Thymus (tissue), 14 donors: ENCODE data around the gene PAQR4. TPM values are rescaled to one million over a fixed set of nuclear protein-coding genes. Genes with fewer than 3 reads are reported as not detected.

Experiments used
- DNase-seq, 9 donors: peaks; one replicate each; pipeline ENCODE4 v3.0.0-alpha.2; 2013; ENCODE audit warnings: low spot score in 9 of 9, low read depth in 6 of 9, missing footprints in 1 of 9
- H3K27ac ChIP-seq, 2 donors: one replicate each; pipeline ENCODE4 v1.5.1; 2013; ENCODE audit warnings: control low read depth in 1 of 2, low read depth in 1 of 2, low read length in 1 of 2, mild to moderate bottlenecking in 1 of 2, moderate library complexity in 1 of 2
- H3K27me3 ChIP-seq, 2 donors: one replicate each; pipeline ENCODE4 v1.5.1; 2013; ENCODE audit warnings: low read length in 1 of 2; ENCODE audit not compliant: control insufficient read depth in 2 of 2, insufficient read depth in 1 of 2
- H3K36me3 ChIP-seq, 2 donors: one replicate each; pipeline ENCODE4 v1.5.1; 2013; ENCODE audit warnings: low read length in 1 of 2, mild to moderate bottlenecking in 1 of 2, moderate library complexity in 1 of 2; ENCODE audit not compliant: control insufficient read depth in 2 of 2, insufficient read depth in 2 of 2
- H3K4me1 ChIP-seq, 2 donors: one replicate each; pipeline ENCODE4 v1.5.1; 2013; ENCODE audit warnings: low read length in 2 of 2; ENCODE audit not compliant: control insufficient read depth in 2 of 2, insufficient read depth in 2 of 2
- H3K4me3 ChIP-seq, 2 donors: one replicate each; pipeline ENCODE4 v1.5.1; 2013; ENCODE audit warnings: low read length in 2 of 2, control low read depth in 1 of 2, mild to moderate bottlenecking in 1 of 2
- H3K9me3 ChIP-seq, 2 donors: one replicate each; pipeline ENCODE4 v1.5.1; 2013; ENCODE audit warnings: low read length in 1 of 2, mild to moderate bottlenecking in 1 of 2; ENCODE audit not compliant: control insufficient read depth in 2 of 2, insufficient read depth in 1 of 2
- WGBS: extraction: QIAGEN DNeasy Blood & Tissue Kit; methylation state at CpG from one replicate; pipeline ENCODE4 v1.1.7; 2013; 5-methylcytosine and 5-hydroxymethylcytosine counted together
- long read RNA-seq, 10 donors: transcript quantifications; one replicate each; lab custom pipeline, GENCODE V29; 2026
- polyA plus RNA-seq: library from polyadenylated mRNA; stranded (reverse); fragments of 200-250 nt; gene quantifications from one replicate; pipeline ENCODE4 v1.2.3, GENCODE V29; 2013
- total RNA-seq: library from RNA; stranded (reverse); fragments of 120-200 nt; gene quantifications from one replicate; pipeline ENCODE4 v1.2.4, GENCODE V29; 2013
- donor health status: healthy.

Gene PAQR4
- total RNA-seq: 11.2 TPM
- polyA plus RNA-seq: 9.5 TPM
- long read RNA-seq, donor 1: 0 reads
- long read RNA-seq, donor 2: 0 reads
- long read RNA-seq, donor 3, transcript PAQR4-202 (3 exons, 2,793 nt): major isoform, 7 of 11 reads
- long read RNA-seq, donor 3, partial matches to known transcripts: 0 of 11 reads
- long read RNA-seq, donor 3, other reads (novel, unspliced or antisense): 0 of 11 reads
- long read RNA-seq, donor 4, partial matches to known transcripts: 0 of 2 reads
- long read RNA-seq, donor 4, other reads (novel, unspliced or antisense): 0 of 2 reads
- long read RNA-seq, donor 5, transcript PAQR4-202 (3 exons, 2,793 nt): major isoform, 6 of 31 reads
- long read RNA-seq, donor 5, partial matches to known transcripts: 24 of 31 reads
- long read RNA-seq, donor 5, other reads (novel, unspliced or antisense): 0 of 31 reads
- long read RNA-seq, donor 6, transcript PAQR4-202 (3 exons, 2,793 nt): major isoform, 12 of 17 reads
- long read RNA-seq, donor 6, partial matches to known transcripts: 0 of 17 reads
- long read RNA-seq, donor 6, other reads (novel, unspliced or antisense): 0 of 17 reads
- long read RNA-seq, donor 7, partial matches to known transcripts: 6 of 7 reads
- long read RNA-seq, donor 7, other reads (novel, unspliced or antisense): 0 of 7 reads
- long read RNA-seq, donor 8, partial matches to known transcripts: 0 of 3 reads
- long read RNA-seq, donor 8, other reads (novel, unspliced or antisense): 0 of 3 reads
- long read RNA-seq, donor 9, partial matches to known transcripts: 0 of 3 reads
- long read RNA-seq, donor 9, other reads (novel, unspliced or antisense): 0 of 3 reads
- long read RNA-seq, donor 10, partial matches to known transcripts: 10 of 20 reads
- long read RNA-seq, donor 10, other reads (novel, unspliced or antisense): 8 of 20 reads

GRCh38 chr16:2968738-2969544, at the start of gene PAQR4:
Gene PAQR4 (plus strand): TSS chr16:2969348. CDS start chr16:2969675, 327 bp downstream.
- Histone ChIP-seq H3K4me1 (peaks cover 29 to 47% of the 10 kb centered on the region in 2 donors), H3K9me3 (peaks cover 0 to 30% of the 10 kb centered on the region in 2 donors), H3K27me3 (peaks cover 45 to 51% of the 10 kb centered on the region in 2 donors), H3K36me3 (peaks cover 16 to 28% of the 10 kb centered on the region in 2 donors), H3K27ac (peak within 1 kb of the TSS; percentile 12 to 37), H3K4me3 (peak within 1 kb of the TSS; percentile 63 to 84)
- WGBS: 2% methylated on average over 98 of the region's 98 CpGs
- DNase-seq: peak in 7 of 9 donors; percentile 74 to 90 (median 82)

GRCh38 chr16:2919511-2920255, 49.5 kb upstream of the PAQR4 start:
- WGBS: 30% methylated on average over 13 of the region's 13 CpGs
- peak in 7 of 9 donors; percentile 33 to 82 (median 71) for DNase-seq

GRCh38 chr16:2923481-2923880, 45.7 kb upstream of the PAQR4 start:
- no peak for DNase-seq
- peaks cover 0 to 2% of the 10 kb centered on the region in 2 donors for H3K27me3 ChIP-seq
- 99% methylated on average over 14 of the region's 14 CpGs for WGBS
- peaks cover 9 to 19% of the 10 kb centered on the region in 2 donors for H3K36me3 ChIP-seq
- peaks cover 3 to 30% of the 10 kb centered on the region in 2 donors for H3K4me1 ChIP-seq
- no peak overlapping the region for H3K27ac ChIP-seq
- no peak overlapping the region for H3K4me3 ChIP-seq
- H3K9me3 ChIP-seq: no peaks in the 10 kb centered on the region

More at GRCh38 chr16:2919511-2920255, 49.5 kb upstream of the PAQR4 start:
- H3K9me3 ChIP-seq: no peaks in the 10 kb centered on the region
- H3K36me3 ChIP-seq: peaks cover 17 to 23% of the 10 kb centered on the region in 2 donors
- H3K27me3 ChIP-seq: no peaks in the 10 kb centered on the region
- no peak overlapping the region for H3K4me3 ChIP-seq
- H3K4me1 ChIP-seq: peaks cover 0 to 8% of the 10 kb centered on the region in 2 donors
- H3K27ac ChIP-seq: no peak overlapping the region

GRCh38 chr16:2924901-2925755, 44.0 kb upstream of the PAQR4 start:
- Histone ChIP-seq H3K4me3 (no peak overlapping the region), H3K27ac (peak overlapping the region in 1 of 2 donors; percentile 51), H3K9me3 (no peaks in the 10 kb centered on the region), H3K36me3 (peaks cover 12 to 30% of the 10 kb centered on the region in 2 donors), H3K27me3 (peaks cover 0 to 2% of the 10 kb centered on the region in 2 donors), H3K4me1 (peaks cover 3 to 27% of the 10 kb centered on the region in 2 donors)
- no peak for DNase-seq
- 87% methylated on average over 42 of the region's 42 CpGs for WGBS

GRCh38 chr16:2925951-2926649, 43.0 kb upstream of the PAQR4 start:
- Histone ChIP-seq H3K27ac (peak overlapping the region in 1 of 2 donors; percentile 17), H3K27me3 (peaks cover 0 to 2% of the 10 kb centered on the region in 2 donors), H3K36me3 (peaks cover 12 to 37% of the 10 kb centered on the region in 2 donors), H3K4me3 (no peak overlapping the region), H3K4me1 (peaks cover 3 to 27% of the 10 kb centered on the region in 2 donors), H3K9me3 (no peaks in the 10 kb centered on the region)
- 87% methylated on average over 9 of the region's 9 CpGs for WGBS
- no peak for DNase-seq

- H3K27ac ChIP-seq: no peak overlapping the region
- no peak overlapping the region for H3K4me3 ChIP-seq
- H3K36me3 ChIP-seq: peaks cover 16 to 34% of the 10 kb centered on the region in 2 donors
These were observed 42.5 kb upstream of the PAQR4 start for GRCh38 chr16:2926650-2926999.

GRCh38 chr16:2927010-2927646, 42.0 kb upstream of the PAQR4 start:
- WGBS: 11% methylated on average over 19 of the region's 19 CpGs
- Histone ChIP-seq H3K9me3 (no peaks in the 10 kb centered on the region), H3K27ac (no peak overlapping the region), H3K4me1 (peaks cover 3 to 27% of the 10 kb centered on the region in 2 donors), H3K4me3 (no peak overlapping the region), H3K27me3 (peaks cover 0 to 2% of the 10 kb centered on the region in 2 donors), H3K36me3 (peaks cover 16 to 33% of the 10 kb centered on the region in 2 donors)
- peak; percentile 53 to 93 (median 83) for DNase-seq

More at GRCh38 chr16:2926650-2926999, 42.5 kb upstream of the PAQR4 start:
- peaks cover 3 to 27% of the 10 kb centered on the region in 2 donors for H3K4me1 ChIP-seq
- H3K27me3 ChIP-seq: peaks cover 0 to 2% of the 10 kb centered on the region in 2 donors
- 84% methylated on average over 5 of the region's 5 CpGs for WGBS
- no peak for DNase-seq
- H3K9me3 ChIP-seq: no peaks in the 10 kb centered on the region
